ENCODE data around the gene SCFD2.

GRCh38 chr4:52890521-52890791 is 475.4 kb downstream of the SCFD2 start:
- no peak for TF ChIP-seq CTCF (conservative IDR thresholded peaks at IDR 0.05; ENCODE audit: low read depth, low read length)
- TF ChIP-seq EZH2 (IDR thresholded peaks at IDR 0.05; ENCODE audit: borderline replicate concordance, low read depth, low read length, poor library complexity, severe bottlenecking): no peak

All from A673 (cell line).